Stimulated activated CD4-positive, alpha-beta T cell treated with anti-CD3 and anti-CD28 coated beads, Interleukin-15, amount 100 ng/mL, for 48 hours (primary cell): Measurements from ENCODE around the gene ZBTB7B.

Experiments used
- DNase-seq, 2 donors: peaks; one replicate each; pipeline ENCODE4 v3.0.0-alpha.2; 2020; ENCODE audit warnings: low read depth in 2 of 2

Gene ZBTB7B

GRCh38 chr1:155002464-155003226 lies at the start of gene ZBTB7B:
Gene ZBTB7B (plus strand): TSS chr1:155002802. CDS start chr1:155014661, 11,859 bp downstream.
- DNase-seq = no peak

GRCh38 chr1:154953611-154954038 lies 49.0 kb upstream of the ZBTB7B start:
- no peak for DNase-seq

DNA sequence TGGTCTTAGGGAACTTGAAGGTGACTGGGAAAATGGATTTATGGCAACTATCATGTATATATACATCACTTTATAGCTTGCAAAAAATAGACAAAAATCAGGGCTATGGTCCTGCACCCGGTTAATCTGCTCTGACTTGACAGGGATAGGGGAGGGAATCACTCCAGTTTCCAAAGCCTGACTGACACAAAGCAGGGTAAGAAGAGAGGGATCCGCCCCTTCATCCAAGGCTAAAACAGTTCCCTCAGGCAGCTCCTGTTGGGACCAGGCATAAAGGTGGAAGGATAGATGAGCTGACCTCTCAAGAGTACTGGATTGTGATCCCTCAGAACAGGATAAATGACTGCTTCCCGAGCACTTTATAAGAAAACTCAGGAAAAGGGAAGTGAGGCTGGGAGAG lies 48.1 kb upstream of the ZBTB7B start:
- no peak for DNase-seq

- DNase-seq = peak; percentile 72 to 74
Measured at GRCh38 chr1:154955039-154955717, 47.4 kb upstream of the ZBTB7B start.

DNA sequence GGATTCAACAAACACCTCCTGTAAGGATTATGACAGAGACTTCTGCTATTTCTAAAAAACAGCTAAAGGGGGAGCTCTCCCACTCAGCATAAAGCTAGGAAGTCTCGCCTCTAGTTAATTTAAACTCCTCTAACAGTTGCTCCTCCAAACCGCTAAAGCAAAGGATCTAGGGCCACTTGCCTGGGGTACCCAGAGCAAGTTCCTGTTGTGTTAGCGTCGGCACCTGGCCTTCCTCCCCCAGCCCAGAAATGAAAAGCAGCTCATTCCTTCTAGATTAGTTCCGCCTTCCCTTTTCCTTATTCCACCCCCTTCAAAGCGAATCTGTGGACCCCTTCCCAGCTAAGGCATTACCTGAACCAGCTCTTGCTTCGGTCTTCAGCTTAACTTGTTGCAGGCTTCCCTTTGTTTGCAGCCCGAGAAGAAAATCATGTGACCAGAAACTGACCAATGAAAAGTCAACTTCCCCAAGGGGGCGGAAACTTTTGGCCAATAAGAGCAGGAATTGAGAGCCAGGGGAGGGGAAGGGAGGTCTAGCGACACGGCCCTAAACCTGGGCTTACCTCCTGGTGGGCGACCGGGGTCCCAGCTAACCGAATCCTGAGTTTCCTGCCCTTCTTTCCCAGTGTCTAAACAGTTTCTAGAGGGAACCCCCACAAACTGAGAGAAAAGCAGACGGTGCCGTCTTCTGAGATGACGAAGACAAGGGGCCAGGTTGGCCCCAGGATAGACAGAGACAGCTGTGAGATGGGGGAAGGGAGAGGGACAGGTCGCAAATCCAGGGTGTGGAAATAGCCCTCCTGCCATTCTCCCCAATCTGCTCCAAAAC lies 46.7 kb upstream of the ZBTB7B start, which contains the start of gene PBXIP1:
Gene PBXIP1 (minus strand): TSS at position 382 of the 826 bp plus-strand sequence. CDS start 2,378 bp downstream, outside the sequence.
- DNase-seq = peak; percentile 61 to 75

DNA sequence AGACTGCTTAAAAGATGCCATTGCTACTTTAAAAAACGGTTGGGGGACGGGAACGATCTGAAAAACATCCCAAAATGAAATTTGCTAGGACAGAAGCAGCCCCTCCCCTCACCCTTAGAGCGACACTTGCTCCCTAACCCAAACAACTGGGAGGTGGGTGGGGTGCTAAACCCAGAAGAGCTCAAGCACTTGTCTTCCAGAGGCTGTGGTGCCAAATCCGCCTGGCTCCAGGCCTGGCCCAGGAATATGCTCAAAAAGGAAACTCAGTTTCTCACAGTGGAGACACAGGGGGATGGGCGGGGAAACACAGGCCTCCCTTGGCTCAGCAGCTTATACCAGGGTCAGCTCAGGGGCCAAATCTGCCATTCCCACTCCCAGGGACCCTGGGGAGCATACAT lies 46.1 kb upstream of the ZBTB7B start:
- no peak for DNase-seq

GRCh38 chr1:154957091-154957657 lies 45.4 kb upstream of the ZBTB7B start:
- no peak for DNase-seq

DNA sequence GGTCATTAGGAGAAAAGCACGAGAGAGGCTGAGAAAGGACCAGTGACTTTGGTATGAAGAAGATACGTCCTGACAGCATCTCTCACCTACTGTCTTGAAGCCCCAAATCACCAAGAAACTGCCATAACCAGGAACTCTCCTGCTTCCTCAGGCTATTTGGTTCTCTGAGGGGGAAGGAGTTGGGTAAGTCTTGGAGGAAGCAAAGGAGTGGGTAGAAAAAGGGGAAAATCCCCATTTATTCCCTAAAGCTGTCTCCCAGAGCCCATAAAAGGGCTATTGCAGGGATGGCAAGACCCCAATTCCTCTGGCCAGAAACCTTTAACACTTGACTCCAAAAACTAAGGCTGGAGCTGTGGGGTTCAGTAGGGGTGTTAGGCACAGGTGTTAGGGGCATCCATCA lies 44.6 kb upstream of the ZBTB7B start:
- no peak for DNase-seq

- DNase-seq = no peak
Measured at GRCh38 chr1:154958681-154959425, 43.7 kb upstream of the ZBTB7B start.

DNA sequence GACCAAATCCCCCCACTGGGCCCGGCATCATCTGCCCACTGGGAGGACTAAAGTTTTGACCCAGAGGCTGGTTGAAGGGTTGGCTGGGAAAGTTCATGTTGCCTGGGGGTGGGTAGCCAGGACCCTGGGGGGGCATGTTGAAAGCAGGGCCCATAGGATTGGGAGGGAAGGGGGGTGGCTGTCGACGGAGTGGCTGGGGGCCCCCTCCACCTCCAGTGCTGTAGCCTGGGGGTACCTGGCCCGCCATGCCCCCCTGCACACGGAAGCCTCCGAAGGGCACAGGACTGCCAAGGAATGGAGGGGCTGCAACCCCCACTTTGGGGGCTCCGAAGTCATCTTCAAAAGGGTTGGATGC lies 43.2 kb upstream of the ZBTB7B start:
- no peak for DNase-seq

- DNase-seq = no peak
Measured at GRCh38 chr1:154960446-154961136, 42.0 kb upstream of the ZBTB7B start.

DNA sequence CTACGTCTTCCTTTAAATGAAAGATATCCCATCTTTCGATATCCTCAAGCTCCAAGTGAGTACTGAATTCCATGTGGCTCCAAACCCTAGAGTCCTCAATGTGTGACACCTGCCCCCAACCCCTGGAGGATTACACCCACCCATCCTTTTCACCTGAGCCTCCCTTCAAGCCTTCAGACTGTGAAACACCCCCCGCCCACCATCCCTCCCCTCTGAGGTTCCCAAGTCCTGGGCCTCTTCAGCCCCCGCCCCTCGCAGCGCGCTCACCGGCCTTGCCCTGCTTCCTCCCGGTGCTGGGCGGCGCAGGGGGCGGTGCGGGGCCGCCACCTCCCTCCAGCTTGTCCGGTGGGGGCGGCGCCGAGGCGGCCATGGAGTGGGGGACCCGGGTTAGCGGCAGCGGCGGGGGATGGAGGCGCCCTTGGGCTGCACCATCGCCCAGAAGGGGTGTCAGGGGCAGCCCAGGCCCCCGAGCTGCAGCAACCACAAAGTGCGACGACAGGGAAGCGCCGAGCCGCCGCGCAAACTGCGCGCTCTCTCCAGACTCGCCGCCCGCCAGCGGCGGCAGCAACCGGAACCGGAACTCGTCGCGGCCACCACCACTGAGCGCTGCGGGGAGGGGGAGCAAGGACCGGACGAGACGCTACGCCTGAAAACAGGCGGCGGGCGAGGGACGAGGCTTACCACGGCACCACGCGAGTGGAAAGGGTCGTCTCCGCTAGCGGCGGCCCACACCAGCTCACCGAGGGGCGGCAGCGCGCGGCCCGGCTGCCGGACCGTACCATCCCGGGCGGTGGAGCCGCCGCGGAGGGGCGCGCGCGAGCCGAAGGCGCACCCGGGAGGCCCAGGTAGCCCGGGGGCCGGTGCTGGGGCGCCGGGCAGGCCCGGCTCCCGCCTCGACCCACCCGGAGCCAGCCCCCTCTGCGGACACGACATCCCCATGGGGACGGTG lies 41.1 kb upstream of the ZBTB7B start, which contains the start of gene PYGO2:
Gene PYGO2 (minus strand): TSS at position 576 of the 949 bp plus-strand sequence. CDS start 206 bp downstream, at position 370.
- DNase-seq = peak; percentile 62 to 74

DNA sequence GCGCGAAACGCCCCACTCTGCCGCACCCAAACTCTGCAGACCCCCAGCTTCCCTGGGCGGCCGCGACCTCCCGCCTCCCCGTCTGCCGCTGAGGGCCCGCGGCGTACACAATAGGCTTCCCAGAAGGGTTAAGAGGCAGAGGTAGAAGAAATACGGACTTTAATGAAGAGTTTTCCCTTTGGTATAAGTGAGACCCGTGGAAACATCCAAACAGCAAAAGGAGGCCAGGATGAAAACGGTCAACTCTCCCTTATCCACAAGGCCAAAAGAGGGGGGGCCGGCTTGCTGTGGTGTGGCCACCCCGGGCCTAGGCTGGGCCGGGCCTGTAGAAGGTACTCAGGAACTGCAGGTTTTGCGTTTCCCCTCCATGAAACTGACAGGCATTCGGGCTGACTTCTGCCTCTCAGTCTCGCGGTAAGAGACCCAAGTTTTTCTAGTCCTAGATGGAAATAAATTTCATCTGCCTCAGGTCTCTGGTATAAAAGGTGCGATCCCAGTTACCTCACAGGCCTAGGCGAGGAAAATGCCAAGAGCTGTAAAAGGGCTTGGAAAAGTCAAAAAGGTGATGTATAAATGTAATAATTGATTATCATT lies 40.3 kb upstream of the ZBTB7B start:
- no peak for DNase-seq

- no peak for DNase-seq
Measured at GRCh38 chr1:154962795-154963330, 39.7 kb upstream of the ZBTB7B start.

DNA sequence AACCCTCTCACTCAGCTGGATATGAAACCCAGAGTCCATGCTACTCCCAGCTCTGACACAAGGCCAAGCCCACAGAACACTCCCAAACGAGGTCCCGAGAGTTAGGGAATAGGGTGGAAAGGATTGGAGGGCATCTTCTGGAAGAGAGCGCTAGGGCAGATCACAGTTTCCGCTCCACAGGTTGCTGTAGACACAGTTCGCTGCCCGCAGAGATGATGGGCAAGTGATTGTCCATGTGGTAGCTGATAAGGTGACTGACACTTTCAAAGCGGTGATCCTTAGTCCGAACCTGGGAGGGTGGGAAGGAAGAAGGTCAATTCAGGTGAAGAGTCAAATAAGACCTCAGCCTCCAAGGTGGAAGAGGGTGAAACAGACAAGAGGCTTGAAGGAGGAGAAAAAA lies 39.0 kb upstream of the ZBTB7B start:
- no peak for DNase-seq

- DNase-seq = no peak
Measured at GRCh38 chr1:154964359-154964758, 38.2 kb upstream of the ZBTB7B start.

GRCh38 chr1:154966111-154966510 lies 36.5 kb upstream of the ZBTB7B start:
- no peak for DNase-seq

DNA sequence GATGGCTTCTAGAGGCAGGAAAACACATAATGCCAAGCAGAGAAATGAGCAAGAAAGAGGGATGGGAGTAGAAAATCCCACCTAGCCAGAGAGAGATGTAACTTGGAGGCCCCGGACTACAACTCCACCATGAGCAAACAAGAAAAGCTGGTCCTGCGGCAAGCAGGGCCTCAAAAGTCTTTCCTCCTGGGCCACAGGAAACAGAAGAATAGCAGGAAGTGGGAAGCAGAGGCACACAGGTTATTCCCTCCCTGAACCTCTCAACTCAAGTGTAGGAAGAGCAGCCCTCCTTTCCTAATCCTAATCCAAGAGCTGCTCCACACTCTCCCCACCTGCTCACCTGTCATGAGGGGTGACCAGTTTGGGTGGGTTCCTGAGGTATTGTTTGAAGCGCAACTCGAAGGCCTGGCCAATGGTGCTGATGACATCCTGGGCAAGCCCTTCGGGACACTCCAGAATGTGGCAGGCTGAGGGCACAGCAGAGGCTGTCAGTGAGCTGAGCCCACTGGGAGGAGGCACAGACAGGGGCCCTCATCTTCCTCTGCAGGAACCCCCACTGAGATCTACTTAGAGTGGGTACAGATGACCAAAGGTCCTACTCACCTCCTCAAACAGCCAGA lies 35.2 kb upstream of the ZBTB7B start:
- DNase-seq = no peak
